GM11168 (cell line): ENCODE results near the gene GABBR2.
"Not testable (repeated sequence)": the region's sequence is repeated elsewhere in the genome, so short reads cannot be mapped to it uniquely, and the experiment has no call there.

Experiments
- in situ Hi-C: fragments of 300-500 bp; cut with MboI; formaldehyde crosslinking; loops from one replicate; pipeline ENCODE4 v1.12.0; 2022; ENCODE audit warnings: low sequenced_read_pairs; ENCODE audit not compliant: unreplicated experiment

The GABBR2 gene

DNA sequence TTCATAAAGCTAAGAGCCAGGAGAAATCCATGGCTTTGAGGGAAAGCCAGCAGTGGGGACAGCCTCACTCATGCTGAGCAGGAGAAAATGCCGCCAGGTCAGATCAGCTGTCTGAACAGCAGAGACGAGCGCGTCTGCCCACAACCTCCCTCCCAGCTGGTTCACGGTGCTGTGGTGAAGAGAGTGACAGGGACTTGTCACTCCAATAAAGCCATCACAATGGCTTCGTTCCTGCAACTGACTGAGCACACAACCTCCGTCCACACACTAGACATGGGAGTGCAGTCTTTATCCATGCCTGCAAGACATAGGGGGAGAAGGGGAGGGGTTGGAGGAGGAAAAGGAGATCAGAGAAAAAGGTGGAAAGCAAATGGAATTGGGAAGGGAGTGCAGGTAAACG, 206.9 kb downstream of the GABBR2 start:
- in situ Hi-C loops, result no loop called here

DNA sequence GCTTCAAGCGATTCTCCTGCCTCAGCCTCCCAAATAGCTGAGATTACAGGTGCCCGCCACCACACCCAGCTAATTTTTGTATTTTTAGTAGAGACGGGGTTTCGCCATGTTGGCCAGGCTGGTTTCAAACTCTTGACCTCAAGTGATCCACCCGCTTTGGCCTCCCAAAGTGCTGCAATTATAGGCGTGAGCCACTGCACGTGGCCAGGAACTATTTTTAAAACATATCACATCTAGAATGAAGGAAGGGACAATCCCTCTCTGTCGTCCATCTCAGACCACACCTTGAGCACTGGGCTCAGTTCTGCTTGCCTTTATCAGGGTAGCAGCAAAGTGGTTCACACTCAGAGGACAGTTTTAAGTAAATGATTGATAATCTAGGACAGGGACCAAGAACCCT, 207.5 kb downstream of the GABBR2 start:
- in situ Hi-C loops, result not testable (repeated sequence)

DNA sequence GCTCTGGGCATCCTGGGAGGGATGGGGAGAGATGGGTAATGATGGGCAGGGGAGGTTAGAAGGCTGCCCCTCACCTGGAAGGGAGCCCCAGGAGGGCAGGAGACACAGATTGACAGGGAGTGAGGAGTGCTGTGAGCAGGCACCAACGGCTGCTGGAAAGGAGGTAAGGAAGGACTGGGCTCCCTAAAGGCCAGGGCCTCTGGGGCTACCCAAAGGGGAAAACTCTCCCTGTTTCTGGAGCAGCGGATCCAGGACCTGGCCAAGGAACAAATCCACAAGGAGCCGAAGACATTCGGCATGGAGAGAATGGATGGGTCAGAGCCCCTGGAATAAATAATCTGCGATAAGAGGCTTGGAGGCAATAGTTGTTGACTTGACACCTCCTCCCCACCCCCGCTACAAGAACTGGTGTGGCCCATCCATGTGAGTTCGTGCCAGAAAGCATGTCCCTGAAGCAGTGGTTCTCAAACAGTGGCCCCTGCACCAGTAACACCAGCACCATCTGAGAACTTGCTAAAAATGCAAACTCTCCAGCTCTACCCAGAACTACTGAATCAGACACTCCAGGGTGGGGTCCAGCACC, 208.3 kb downstream of the GABBR2 start:
- in situ Hi-C loops, result no loop called here

DNA sequence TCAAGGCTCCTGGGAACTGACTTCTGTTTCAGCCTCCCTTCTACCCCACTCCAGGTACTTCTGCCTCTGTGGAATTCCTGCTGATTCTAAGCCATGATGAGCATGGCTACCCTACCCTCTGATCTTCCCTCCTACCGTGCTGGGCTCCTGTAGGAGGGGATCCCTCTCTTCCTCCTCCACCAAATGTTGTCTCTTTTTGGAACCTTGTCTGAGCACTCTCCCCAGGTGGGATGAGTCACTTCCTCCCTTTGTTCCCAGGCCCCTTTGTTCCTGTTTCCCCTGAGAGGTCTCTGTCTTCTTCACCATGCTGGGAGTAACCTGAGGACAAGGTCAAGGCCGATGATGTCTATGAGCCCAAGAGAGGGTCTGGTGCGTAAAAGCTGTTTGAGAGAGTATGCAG, 213.2 kb downstream of the GABBR2 start:
- in situ Hi-C loops, result no loop called here

DNA sequence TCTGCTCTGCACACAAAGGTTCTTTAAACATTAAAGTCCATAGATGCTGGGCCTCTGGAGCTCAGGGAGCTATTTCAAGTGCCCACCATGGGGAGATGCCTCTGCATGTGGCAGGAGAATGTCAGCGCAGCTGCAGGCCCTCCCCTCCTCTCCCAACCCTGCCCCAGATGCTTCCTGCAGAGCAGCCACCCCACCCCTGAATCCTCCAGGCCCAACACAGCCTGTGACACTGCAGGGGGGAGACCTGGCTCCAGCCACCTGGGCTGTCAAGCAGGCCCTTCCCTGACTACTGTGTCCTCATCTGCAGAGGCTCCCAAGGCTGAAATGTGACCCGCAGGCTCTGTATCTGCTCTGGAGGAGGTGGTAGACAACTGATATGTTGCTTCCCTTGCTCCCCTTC, 213.9 kb downstream of the GABBR2 start:
- in situ Hi-C loops, result no loop called here

DNA sequence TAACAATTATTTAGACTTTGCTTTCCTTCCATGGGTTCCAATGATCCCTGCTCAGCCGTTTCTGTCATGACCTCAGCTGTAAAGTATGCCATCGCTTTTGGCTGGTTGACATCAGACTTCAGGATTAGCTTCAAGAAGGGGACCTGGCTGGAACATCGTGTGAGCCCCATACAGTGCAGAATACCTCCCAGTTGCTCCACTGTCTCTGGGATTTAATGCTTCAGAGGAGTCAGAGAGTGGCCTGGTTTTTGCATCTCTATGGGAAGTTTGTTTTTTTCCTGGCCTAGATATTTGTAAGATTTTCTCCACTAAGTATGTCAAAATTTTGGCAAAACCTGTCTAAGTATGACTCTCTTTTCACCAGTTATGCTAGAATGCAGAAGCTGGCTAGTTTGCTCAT, 216.9 kb downstream of the GABBR2 start:
- in situ Hi-C loops, result no loop called here

DNA sequence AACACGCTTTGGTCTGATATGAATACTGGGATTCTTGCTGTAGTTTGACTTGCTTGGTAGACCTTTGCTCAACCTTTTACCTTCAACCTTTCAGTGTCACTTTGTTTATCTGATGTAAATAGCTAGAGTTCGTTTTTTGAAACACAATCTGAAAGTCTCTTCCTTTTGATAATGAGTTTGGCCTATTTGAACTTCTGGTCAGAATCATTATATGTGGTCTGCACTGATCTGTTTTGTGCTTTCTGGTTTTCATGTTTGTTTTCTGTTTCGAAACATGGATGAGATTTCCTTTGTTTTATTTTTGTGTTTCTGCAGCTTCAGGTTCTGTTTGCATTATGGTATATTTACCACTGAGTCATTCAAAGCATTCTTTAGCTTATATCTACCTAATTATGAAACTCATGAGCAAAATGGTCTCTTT, 217.5 kb downstream of the GABBR2 start:
- in situ Hi-C loops, result no loop called here

DNA sequence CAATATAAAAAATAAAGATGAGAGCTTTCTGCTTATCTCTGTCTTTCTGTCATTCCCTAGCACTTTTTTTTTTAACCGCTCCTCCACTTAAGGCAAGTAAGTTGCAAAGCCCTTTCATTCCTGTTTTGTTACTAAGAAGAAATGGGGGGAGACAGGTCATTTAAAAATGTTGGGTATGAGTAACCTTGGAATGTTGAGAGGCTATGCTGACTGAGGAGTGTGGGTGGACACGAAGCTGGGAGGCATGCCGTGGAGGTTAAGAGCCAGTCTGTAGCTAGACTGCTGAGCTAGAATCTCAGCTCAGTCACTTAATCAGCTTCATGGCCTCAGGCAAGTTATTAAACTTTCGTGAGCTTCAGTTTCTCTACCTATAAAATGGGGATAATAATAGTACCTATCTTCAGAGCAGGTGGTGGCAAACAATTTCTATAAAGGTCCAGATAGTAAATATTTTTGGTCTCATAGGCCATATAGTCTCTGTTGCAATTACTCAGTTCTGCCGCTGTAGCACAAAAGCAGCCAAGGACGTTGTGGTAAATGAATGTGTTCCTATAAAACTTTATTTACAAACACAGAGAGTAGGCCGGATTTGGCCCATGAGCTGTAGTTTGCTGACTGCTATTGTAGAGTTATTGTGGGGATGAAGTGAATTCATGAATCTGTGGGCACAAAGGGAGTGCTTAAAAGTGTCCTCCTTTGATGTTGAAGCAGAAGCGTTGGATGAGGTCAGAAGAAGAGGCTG, 220.0 kb downstream of the GABBR2 start:
- in situ Hi-C loops, result no loop called here

DNA sequence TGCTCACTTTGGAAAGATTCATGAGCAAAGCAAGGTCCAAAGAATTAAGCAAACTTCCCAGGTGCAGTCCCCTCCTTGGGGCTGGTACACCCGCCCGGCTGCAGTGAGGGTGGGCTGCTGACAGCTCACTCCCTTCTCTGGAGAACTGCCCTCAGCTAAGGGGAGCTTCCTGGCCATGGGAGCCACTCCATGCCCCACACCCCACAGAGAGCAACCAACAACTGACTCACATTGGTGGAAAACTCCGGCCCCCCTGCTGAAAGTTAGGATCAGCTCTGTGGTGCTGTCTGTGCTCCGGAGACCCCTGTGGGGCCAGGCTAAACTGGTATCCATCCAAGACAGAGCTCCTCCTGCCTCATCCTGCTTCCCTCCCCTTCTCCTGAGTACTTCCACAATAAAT, 223.0 kb downstream of the GABBR2 start:
- in situ Hi-C loops, result no loop called here

DNA sequence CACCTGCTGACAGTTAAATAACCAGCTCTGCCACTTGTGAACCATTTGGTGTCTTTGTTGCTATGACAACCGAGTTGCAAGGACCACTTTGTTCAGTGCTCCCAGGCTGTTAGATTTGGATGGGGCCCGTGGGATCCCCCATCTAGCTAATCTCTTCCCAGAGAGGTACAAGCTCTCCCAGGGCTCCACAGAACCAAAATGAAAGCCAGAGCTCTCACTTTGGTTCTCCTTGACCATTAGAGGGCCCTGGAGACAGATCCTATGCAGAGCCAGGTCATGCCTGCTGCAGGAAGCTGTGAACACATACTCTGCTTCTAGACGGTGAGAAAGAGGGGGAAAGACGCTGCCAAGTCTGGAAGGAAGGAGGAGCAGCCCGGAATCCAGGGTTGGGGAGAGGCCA, 224.6 kb downstream of the GABBR2 start:
- in situ Hi-C loops, result no loop called here

DNA sequence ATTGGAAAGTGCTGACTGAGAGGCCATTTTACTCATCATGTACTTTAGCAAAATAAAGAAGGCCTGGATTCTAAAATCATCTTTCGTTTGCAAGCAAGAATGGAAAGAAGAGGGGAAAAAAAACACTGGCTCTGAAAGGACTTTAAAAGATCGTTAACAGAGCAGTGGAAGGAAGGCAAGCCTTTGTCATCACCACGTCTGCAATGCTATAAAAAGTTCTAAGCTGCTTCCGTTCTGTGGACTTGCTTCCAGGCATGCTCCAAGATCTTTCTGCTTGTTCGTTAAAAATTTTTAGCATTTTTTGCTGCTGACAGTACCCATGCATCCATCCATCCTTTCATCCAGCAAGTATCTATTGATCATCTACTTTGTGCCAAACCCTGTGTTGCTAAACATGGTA, 226.5 kb downstream of the GABBR2 start:
- in situ Hi-C loops, result no loop called here

DNA sequence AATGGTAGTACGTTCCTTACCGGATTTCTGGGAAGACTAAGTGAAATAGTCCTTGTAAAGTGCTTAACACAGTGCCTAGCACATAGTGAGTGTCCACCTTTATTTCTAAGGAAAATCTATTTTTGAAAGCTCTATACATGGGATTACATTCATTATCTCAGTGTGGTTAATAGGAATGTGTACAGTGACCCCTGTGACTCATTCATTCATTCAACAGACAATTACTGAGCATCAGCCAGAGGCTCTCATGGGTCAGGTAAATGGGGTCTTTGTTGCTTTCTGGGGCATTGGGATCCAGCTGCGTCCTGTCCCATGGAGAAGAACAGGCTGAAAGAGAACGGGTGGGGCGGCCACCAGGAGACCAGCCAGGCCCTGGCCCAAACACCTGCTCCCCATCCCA, 227.1 kb downstream of the GABBR2 start:
- in situ Hi-C loops, result no loop called here

DNA sequence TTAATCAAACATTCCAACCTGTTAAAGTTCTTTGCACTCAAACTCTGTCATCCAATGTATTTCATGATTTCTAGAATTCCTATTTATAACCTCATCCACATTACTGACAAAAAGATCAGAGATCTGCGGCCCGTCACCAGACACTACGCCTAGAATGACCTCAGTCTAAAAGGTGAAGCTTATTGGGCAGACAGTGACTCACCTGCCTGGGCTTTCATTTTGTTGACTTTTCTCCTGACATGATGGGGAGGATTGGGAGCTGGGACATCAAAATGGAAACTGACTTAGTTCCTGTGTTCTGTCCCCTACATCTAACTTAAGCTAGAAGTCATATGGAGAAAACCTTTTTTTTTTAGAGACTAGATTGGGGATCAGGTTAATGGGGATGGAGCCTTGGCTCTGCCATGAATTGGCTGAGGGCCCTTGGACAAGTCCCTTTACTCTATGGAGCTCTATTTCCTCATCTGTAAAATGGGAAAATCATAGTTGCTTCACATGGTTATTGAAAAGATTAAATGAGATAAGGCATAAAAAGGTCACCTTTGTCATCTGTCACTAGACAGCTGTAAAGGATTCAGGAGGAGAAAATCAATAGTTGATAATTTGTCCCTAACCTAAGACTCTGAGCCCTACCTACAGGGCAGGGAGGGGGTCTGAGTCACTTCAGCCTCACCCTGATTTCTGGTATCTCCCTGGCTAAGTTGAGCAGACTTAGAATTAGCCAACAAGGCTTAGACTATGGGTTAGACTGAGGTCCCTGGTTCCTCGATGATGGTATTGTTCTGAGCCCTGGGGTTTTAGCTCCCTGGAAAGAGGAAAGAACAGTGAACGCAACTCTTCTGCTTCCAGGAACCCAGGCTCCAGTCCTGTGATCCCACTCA, 228.5 kb downstream of the GABBR2 start:
- in situ Hi-C loops, result no loop called here

DNA sequence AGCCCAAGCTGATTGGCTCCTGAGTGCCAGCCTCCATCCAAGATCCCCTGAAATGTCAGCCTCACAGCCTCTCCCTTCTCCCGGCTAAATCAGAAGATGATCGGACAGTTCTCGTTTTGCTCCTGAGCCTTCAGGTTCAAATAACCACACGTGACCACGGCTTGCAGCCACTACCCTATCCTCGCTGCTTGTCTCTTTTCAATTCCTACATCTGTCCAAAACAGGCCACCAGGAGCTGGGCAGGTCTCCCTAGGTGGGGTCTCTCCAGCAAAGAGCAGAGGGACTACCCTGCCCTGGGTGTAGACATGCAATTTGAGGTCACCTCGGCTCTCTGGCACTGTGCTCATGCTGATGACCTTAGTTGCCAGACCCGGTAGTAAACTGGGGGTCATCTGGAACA, 229.3 kb downstream of the GABBR2 start:
- in situ Hi-C loops, result no loop called here

DNA sequence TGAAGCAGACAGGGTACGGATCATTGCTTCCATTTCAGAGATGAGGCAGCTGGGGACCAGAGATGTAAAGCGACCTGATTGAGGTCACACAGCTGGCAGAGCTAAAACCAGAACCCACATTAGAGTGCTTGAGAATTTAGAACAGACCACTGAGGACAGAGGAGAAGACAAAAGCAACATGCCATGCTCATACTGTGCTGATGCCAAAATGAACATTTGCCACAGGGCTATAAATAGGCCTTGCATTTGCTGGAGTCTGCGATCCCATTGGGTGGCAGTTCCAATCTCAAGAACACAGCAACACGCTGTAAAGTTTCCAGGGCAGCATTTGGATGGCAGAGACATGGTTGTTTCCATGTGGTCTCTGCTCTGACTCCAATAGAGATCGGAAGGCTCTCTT, 230.9 kb downstream of the GABBR2 start:
- in situ Hi-C loops, result no loop called here

DNA sequence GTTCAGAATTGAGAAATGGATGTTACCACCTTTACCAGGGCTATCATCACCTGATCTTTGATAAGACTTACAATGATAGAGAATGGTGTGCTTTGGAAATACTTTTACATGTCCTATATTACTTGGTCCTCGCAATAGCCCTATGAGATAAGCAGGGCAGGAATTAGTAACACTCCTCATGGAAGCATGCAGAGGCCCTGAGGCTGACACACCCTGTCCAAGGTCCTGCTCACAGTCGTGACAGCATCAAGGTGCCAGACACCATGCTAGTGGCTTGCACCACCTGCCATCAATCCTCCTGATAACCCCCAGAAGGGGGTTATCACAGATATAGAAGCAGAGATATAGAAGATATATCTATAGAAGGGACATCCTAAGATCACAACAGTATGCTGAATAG, 236.5 kb downstream of the GABBR2 start:
- in situ Hi-C loops, result no loop called here

DNA sequence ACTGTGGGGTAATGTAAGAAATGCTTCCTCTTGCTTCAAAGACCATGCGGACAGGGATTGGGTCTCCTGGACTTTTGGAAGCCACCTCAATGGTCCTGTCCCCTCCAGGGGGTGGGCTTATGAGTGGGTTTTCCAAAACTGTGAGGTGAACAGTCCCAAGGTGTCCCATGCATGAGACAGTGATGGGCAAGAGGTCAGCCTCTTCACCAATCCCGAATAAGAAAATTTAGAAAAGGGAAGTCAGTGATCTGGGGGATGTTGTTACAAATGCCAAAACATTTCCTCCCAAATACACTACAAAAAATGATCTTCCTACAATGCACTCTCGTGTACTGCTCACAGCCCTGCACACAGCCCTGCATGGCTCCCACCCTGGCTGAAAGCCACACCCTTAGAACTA, 237.6 kb downstream of the GABBR2 start:
- in situ Hi-C loops, result no loop called here

DNA sequence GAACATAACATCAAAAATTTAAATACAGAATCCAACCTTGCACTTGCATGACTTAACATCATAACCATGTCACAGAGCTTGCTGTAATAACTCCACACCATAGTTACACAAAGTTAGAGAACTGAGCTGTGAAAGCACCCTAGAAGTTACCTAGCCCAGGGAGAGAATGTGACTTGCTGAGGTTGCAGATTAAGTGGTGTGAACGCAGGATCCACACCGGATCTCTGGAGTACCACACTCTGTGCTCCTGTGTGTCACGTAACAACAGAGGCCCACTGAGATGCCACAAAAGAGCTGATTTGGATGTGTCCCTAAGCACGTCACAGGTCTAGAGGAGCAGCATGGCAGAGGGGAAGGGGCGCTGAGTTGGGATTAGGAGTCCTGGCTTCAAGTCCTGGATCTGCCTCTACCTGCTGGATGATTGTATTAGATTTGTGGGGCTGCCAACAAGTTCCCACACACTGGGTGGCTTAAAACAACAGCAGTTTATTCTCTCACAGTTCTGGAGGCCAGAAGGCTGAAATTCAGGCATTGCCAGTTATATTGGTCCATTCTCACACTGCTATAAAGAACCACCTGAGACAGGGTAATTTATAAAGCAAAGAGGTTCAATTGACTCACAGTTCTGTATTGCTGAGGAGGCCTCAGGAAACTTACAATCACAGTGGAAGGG, 240.0 kb downstream of the GABBR2 start:
- in situ Hi-C loops, result no loop called here

DNA sequence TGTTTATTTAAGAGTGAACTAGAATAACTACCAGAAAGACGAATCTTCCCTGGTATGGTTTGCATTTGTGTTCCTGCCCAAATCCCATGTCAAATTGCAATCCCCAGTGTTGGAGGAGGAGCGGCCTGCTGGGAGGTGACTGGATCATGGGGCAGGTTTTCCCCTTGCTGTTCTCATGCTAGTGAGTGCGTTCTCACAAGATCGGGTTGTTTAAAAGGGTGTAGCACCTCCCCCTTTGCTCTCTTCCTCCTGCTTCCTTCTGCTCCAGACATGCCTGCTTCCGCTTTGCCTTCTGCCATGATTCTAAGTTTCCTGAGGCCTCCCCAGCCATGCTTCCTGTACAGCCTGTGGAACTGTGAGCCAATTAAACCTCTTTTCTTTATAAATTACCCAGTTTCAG, 242.9 kb downstream of the GABBR2 start:
- in situ Hi-C loops, result no loop called here

DNA sequence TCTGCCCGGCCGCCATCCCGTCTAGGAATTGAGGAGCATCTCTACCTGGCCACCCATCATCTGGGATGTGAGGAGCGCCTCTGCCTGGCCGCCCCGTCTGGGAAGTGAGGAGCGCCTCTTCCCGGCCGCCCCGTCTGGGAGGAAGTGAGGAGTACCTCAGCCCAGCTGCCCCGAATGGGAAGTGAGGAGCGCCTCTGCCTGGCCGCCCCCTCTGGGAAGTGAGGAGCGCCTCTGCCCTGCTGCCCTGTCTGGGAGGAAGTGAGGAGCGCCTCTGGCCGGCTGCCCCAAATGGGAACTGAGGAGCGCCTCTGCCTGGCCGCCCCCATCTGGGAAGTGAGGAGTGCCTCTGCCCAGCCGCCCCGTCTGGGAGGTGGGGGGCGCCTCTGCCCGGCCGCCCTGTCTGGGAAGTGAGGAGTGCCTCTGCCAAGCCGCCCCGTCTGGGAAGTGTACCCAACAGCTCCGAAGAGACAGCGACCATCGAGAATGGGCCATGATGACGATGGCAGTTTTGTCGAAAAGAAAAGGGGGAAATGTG, 244.5 kb downstream of the GABBR2 start:
- in situ Hi-C loops, result not testable (repeated sequence)

DNA sequence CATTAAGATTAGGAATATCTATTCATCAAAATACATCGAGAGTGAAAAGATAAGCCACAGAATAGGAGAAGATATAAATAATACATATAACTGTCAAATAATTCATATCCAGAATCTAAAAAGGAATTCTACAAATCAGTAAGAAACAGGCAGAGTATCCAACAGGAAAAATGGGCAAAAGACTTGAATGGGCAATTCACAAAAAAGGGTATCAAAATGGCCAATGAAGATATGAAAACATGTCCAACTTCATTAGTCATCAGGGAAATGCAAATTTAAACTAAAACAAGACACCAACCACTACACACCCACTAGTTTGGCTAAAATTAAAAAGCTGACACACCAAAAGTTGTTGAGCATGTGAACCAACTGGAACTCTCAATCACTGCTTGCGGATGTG, 246.4 kb downstream of the GABBR2 start:
- in situ Hi-C loops, result no loop called here
